Activated CD8-positive, alpha-beta memory T cell treated with anti-CD3 and anti-CD28 coated beads, Interleukin-2, amount 50 U/mL, for 1 hour (primary cell): Measurements from ENCODE around the gene LHX5.

Source experiments
- DNase-seq: peaks from one replicate; pipeline ENCODE4 v3.0.0-alpha.2; 2020; ENCODE audit errors: extremely low read depth

Gene LHX5

DNA sequence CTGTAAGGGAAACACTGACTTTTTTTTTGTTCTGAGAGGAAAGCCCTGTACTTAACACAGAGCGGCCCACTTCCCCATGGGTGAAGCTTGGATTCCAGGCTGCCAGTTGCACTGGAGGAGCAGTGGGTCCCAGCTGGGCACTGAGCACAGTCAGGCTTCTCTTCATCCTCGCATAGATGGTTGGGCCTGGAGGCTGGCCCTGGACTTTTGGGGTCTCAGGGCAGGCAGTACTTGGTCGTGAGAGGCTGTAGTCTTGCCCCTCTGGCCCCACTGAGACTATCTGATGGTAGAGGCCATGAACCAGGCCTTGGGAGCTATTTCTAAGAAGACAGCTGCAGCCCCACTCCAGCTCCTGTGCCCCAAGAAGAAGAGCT is 6.2 kb upstream of the LHX5 start:
- no peak for DNase-seq

DNA sequence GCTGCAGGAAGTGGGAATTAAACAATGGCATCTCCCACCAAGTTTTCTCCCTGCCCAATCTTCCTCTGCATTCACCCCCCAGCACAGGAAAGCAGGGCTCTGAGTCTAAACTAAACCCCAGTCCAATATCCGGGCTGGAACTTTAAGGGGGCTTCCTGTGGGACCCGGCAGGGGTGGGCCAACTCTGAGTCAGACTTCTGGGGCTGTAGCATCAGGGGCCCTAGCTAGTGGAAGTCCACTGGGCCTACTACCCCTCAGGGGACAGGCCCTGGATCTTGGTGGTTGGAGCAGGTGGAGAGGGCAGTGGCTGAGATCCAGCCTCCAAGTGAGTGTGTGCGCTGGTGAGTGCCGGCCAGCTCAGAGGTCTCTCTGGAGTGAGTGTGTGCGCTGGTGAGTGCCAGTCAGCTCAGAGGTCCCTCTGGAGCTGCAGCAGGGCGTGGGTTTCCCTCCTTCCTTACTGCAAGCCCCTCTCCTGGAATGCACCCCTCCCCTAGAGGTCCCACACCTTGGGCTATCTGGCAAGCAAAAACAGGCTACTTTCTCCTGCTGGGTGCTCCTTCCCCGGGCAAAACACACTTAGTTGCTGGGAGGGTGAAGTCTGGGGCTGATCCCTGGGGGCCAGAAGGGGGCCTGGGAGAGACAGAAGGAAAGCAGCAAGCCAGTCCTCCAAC is 5.6 kb upstream of the LHX5 start:
- no peak for DNase-seq

DNA sequence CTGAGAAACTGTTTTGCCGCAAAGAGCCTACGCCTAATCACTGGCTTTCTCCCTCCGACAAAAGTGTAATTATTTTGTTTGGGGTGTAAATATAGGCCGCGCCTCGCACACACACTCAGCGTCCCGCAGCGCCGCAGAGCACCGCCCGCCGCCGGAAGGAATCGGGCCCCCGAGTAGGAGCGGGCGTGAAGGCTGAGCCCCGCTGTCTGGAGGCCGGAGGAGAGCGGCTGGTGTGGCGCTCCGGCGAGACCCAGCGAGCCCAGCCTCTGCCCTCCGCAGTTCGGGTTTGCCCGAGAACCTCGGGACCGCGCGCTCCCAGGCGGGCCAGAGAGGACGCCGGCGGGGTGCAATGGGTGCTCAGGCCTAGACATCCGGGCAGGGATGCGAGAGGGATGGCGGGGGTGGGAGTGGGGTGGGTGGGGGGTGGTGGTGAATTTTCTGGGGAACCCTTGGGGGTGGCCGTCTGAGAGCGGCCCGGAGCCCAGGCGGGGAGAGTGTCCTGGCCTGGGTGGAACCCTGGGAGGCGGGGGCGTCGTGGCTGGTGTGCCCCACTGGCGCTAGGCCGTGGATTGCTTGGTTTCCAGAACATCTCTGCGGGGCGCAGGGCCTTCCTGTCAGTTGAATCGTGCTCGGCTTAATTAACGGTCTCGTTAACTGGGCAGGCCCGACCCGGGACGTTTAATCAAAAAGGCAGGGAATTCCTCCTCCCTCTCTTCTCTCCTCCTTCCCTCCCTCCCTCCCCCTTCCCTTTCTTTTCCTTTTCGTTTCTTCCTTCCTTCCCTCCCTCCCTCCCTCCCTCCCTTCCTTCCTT is 4.7 kb upstream of the LHX5 start:
- DNase-seq: no peak

DNA sequence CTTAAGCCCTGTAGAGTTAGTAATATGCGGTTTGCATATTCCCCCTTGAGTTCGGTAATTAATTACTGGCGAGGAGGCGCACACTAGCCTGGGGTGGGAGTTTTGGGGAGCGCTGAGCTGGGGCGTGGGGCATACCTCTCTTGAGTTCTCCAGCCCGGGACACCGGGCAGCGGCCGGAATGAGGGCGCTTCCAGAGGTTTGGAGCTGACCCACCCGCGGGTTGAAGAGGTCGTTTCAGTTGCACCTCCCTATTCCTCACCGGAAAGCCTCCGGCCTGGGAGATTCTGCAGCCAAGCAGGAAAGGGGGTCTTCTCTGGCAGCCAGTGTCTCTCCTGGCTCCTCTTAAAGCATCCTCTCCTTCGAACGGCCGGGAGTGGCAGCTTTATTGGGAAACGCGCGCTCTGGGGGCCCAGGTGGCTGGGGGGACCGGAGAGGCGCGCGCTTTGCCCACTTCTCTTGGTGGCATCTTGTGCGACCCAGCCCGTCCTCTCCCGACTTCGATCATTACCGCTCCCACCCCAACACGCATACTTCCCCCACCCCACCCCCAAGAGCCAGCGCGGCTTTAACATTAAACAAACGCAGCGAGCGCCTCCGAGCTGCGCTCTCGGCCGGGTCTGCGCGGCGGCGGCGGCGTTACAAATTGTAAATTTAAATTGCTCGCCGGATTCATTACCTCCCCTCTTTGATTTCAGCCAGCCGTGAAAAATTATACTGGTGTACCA is 3.9 kb upstream of the LHX5 start:
- DNase-seq: no peak

DNA sequence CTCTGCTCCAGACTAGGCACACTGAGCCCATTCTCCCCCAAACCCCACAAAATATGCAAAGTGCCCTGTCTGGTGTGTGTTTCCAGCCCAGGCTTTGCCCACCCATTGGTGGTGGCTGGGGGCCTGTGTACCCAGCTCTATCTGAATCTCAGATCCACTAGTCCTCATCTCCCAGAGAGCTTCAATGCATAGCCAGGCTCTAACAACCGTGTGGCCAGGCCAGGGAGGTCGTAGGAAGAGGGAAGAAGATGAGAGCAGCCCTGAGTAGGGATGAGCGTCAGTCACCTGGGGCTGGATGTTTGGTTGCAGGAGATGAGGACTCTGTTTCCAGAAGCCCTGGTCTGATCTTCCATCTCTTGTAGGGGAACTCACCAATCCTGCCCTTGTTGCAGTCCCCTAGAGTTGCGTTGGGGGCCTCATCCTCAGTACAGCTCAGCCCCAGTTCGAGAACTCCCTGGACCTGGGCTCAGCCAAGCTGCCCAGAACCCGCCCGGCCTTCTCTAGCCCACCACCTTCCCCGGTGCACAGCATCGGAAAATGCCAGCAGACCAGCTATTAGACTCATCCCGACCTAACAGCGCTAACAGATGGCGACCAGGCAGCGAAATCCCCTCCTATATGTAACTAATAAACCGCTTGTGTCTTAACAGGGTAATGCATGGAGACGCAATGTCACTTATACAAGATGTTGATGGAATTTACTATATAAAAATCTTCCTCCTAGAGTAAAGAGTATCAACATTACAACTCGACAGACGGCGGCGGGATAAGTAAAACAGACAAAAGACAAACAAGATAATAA is 3.2 kb upstream of the LHX5 start:
- no peak for DNase-seq

DNA sequence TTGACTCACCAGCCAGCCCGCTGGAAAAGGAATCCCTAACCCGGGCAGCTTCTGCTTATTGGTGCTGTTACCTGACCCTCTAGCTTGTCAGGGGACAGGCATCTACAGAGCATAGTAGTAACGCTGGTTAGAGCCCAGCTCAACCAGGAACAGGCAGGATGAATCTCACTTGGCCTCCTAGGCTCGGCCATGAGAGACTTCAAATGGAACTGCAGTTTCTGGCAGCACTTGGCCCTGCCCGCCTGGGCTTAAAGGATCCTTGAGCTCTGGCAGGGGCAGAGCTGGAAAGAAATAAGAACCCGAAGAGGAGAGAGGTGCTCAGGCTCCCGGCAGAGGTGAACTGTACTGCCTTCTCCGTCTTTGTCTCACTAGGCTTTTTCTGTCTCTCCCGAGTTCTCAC is 2.3 kb upstream of the LHX5 start:
- DNase-seq: no peak

DNA sequence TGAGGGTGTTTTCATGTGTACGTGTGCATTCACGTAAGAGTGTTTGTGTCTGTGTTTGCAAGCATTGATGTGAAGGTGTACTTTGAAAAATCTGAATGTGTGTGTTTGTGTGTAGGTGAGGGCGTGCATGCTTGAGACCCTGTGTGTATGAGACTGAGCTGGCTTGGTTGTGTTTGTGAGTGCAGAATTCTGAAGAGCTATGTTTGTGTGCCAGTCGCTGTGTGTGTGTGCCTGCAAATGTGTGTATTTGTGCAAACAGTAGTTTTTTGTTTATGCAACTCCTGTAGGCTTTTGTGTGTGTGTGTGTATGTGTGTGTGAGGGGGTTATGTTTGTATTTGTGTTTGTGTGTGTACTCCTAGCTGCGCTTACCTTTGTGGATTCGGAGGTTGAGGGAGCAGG is 1.7 kb upstream of the LHX5 start:
- no peak for DNase-seq

DNA sequence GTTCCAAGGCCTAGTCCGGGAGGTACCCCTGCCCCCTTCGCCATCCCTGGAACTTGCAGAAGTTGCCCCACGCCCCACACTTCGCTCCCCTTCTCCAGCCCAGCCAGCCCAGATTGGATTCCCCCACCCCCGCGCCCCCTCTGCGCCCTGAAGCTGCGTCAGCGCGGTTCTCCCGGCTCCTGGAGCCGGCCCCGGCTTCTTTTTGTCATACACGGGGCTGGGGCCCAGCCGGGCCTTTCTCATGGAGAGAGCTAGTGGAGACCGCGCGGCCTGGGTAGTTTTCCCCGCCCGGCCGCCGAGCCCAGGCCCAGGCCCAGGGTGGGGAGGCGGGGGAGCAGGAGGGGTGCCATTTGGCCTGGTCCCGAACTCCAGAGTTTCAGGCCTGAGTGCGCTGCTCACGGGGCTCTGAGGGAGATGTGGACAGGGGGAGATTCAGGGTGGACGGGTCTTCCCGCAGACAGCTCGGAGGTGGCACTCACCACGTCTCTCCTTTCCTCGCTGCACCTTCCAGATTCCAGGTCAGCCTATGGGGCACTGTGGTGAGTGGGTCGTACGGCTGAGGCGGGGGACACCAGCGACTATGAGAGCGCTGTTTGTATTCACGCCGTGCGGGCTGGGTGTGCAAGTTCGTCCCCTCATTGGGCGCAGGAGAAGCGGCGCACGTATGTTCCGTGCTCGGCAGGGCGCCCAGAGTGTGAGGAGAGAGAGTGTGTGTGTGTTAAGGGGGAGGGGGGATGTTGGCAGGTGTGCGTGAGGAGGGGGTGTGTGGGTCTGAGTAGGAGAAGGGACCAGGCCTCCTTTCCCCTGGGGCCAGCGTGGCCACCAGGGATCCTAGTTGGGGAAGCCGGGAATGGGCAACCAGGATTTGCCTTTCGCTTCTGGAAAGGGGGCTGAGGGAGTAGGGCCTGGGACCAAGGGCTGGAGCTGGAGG is 785 bp upstream of the LHX5 start:
- DNase-seq: no peak

DNA sequence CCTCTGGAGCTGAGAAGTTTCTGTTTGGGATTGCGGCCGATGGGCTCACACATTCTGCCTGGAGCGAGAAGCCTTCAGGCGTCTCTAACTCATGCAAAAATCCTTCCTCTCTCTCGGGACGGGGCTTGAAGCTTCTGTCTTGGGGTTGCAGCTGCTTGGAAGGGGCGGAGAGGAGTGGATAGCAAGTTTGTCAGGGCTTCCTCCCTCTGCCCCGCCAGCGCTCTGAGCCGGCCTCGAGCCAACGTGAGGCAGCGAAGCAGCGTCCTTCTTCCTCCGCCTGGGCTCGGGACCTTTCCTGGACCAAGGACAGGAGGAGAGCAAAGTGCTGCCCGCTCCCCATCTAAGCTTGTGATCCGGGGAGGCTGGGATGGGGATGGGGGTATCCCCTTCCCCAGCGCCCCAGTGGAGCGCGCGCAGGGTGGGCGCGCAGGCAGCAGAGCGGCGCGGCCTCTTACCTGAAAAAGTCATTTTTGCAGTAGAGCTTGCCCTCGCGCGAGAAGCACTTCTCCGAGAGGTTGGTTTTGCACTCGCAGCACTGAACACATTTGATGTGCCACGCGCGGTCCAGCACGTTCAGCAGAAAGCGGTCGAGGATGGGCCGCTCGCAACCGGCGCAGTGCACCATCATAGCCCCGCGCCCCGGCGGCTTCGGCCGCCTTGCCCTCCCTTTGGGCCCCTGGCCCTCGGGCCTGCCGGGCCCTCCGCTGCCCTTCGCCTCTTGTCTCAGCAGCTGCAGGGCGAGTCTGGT is 626 bp downstream of the LHX5 start:
- DNase-seq: no peak

DNA sequence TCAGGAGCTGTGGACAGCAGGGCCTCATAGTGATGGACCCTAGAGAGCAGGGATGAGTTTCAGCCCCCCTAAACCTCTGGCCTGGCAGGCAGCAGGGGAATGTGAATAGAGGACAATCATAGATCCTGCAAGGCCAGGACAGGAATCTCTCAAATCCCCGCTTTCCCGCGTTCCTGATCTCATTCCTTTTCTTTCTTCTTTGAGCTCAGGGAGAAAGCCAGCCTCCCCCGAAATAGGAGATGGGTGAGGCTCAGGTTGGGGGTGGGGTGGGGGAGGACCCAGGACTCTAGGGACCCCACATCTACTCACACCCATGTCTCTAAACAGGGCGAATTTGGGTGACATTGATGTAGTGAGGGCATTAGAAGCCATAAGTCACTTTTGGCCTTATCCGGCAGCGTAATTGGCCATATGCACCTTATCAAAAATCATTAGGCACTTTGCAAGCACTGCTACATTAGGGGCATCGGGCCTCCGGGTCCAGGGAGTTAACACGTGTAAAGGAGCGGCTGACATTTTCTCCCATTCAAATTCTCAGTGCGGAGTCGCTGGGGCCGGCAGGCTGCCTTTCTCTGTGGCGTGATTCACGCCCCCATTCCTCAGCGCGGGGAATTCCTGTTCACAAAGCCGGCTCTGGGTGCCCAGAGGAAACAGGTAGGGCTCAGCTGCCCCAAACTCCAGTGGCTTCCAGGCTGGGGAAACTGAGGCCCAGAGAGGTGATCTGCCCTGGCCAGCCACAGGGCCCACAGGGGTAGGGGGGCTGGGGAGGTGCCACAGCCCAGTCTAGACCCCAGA is 1.5 kb downstream of the LHX5 start:
- DNase-seq: no peak

DNA sequence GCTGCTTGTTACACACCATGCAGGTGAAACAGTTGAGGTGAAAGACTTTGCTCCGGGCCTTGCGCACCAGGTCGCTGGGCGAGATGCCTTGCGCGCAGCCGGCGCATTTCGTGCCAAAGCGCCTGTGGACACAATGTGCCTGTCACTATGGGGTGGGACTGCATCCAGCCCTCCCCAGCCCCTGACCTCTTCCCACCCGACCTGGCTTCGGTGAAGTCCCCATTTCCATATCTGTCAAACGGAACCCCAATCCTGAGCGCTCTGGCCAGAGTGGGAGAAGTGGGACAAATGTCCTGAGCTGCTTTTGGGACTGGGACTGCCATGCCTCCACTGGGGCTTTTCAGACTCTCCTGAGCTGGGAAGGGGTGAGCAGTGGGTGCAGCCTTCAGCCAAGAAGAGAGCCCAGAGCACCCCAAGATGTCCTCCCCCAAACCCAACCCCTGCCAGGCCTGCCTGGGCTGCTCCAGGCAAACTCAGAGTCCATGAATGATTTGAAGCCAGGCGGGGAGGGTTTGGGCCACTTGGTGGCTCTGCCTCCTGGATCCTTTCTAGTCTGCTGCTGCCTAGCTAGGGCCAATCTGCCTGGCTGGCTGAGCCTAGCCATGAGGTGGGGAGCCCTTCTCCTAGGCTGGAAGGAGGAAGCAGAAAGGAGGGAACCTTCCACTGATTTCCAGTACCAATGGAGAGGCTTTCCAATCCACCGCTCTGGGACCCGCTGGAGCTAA is 2.3 kb downstream of the LHX5 start:
- no peak for DNase-seq

DNA sequence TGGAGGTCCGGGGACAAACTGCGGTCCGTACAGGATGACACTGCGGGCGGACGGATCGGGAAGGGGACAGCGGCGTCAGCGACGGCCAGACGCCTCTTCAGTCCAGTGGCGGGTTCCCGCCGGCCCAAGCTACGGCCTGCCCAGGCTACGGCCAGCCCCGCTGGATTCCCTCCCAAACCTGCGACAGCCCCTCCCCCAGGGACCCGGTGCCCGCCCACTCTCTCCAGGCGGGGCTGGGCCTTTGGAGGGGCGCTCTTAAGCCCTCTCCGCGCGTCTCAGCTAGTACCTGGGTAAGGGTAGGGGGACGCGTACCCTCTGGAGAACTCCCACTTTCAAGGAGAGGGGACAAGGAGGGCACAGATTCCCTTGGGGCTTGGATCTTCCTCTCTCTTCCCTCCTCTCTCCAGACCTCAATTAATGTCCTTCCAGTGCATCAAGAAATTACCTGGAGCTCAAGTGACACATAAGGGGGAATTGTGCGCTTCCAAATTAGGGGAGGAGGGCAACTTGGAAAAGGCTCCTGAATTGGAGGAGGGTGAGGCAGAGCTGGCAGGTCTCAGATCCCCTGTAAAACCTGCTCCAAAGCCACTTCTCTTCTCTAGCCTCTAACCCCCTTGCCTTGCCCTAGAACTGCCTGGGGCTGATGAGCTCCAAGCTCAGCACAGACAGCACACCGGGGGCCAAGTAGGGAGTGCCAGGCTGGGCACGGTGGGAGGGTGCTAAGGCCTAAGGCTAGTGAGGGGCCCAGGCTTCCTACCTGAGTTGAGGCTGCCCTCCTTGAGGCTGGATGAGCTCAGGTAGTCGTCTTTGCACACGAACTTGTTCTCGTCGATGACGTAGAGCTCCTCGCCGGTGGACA is 3.1 kb downstream of the LHX5 start:
- no peak for DNase-seq

DNA sequence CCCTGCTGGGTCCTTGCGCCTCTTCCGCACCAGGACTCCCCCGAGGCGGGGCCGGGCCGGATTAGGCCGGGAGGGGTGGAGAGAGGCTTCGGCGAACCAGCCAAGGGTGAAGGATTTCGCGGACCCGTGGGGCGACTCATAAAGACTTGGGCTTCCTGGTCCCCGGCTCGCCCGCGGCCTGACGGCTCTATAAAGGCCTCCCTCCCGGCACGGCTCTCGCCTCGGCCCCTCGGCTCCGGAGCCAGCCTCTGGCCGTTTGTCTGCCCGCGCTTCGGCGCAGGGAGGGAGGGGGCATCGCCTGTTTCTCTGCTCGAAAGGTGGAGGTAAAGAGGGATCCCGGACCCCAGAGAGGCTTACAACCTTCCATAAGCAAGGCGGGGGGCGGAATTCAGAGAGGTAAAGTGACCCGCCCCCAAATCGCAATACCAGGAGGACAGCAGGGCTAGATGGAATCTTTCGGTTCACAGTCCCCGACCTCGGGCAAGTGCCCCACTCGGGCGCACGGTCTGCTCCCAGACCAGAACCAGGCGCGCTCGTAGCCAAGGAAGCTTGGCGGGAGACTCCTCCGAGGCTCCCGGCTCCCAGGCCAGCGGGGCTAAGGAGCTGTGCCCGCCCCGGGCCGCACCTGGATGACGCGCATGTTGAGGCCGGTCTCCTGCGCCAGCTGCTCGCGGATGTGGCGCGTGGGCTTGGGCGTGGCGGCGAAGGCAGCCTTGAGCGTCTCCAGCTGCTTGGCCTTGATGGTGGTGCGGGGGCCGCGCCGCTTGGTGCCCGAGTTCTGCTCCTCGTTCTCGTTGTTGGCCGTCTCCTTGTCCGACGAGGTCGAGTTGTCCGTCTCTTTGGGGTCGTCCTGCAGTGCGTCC is 3.9 kb downstream of the LHX5 start:
- DNase-seq: no peak

DNA sequence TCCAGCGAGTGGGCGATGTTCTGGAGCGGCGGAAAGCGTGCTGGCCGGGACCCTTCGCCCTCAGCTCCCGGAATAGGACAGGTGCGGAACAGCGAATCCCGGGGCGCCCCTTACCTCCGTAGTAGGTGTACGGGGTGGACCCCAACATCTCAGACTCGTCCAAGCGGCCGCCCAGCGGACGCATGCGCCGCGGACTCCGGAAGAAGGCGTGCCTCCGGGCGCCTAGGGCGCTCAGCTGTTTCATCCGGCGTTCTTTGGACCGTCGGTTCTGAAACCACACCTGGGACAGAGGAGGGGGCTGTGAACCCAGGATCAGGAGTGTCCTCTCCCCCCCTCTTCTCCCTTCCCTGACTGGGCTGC is 4.5 kb downstream of the LHX5 start:
- no peak for DNase-seq

DNA sequence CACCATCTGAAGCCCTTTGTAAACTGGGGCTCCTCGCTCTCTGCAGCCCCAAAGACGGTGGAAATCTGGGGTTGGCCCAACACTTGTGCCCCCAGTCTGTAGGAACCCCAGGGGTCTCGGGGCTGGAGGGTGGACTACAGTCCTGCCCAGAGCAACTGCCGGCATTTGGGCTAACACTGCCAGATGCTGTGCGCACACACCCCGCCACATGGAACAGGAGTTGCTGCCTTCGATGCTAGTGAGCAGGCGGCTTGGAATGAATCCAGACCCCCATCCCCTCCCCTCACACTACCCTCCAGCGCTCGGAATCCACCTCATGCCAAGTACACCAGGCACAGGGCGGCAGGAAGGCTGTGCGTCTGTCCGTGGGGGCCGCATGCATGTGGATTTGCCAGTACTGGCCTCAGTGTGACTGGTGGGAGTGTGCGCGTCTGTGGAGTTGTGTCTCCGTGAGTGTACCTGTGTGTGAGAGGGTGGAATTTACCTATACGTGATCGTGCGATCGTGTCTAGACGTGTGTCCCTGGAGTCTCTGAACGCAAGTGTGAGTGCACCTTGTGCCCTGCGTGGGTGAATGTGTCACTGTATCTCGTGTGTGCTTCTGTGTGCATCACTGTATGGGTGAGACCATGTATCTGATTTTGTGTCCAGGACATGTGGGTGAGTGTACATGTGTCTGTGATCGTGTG is 5.1 kb downstream of the LHX5 start:
- no peak for DNase-seq

DNA sequence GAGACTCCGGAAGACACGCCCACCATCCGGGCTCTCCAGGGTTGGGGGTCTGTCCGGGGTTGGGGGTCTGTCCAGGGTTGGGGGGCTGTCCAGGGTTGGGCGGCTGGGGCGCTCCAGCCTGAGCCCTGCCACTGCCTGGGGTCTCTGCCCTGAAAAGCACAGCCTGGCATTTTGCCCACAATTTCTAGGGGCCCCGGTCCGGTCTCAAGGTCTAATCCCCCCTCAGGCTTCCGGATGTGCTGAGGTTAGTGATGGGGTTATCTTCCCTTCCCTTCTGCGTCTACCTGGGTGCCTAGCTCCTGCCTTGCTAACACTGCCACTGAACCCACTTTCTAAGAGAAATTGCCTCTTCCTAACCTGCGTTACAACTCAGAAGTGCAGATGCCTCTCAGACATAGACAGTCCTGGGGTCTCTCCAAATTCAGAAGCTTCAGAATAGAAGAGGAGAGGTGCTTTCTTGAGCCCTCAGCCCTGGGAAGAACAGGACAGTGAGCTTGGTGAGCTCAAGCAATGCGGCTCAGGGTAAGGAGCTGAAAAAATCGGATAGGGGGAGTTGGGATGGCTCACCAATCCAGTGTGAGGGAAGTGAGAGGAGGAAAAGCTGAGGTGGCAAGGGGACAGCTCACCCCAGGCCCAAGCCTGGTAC is 5.7 kb downstream of the LHX5 start:
- no peak for DNase-seq
